WERI-Rb-1 (cell line): ENCODE results near the gene MYL5.

Source experiments
- DNase-seq: peaks from one replicate; pipeline ENCODE4 v3.0.0-alpha.2; 2020
- H3K27ac ChIP-seq: fragments of 250-450 bp; sonication (Bioruptor Pico); 2 replicates; pipeline ENCODE4 v1.5.1; 2020; ENCODE audit warnings: mild to moderate bottlenecking, moderate library complexity
- H3K27me3 ChIP-seq: fragments of 250-450 bp; sonication (Bioruptor Pico); 2 replicates; pipeline ENCODE4 v1.5.1; 2021; ENCODE audit warnings: mild to moderate bottlenecking, low read depth, moderate library complexity; ENCODE audit not compliant: insufficient read depth, severe bottlenecking
- H3K36me3 ChIP-seq: fragments of 250-450 bp; sonication (Bioruptor Pico); 2 replicates; pipeline ENCODE4 v1.5.1; 2020; ENCODE audit warnings: mild to moderate bottlenecking, moderate library complexity
- H3K4me3 ChIP-seq: 2 replicates; pipeline ENCODE4 v1.5.1; 2011; ENCODE audit warnings: low read depth, mild to moderate bottlenecking, control low read depth, low read length
- H3K9me3 ChIP-seq: fragments of 250-450 bp; sonication (Bioruptor Pico); 2 replicates; pipeline ENCODE4 v1.5.1; 2021; ENCODE audit warnings: mild to moderate bottlenecking, moderate library complexity; ENCODE audit not compliant: severe bottlenecking
- CTCF ChIP-seq: IDR thresholded peaks from 2 replicates; pipeline ENCODE4 v1.5.1; 2011; ENCODE audit warnings: low read depth, mild to moderate bottlenecking, control low read depth, inconsistent platforms, low read length

Gene MYL5

DNA sequence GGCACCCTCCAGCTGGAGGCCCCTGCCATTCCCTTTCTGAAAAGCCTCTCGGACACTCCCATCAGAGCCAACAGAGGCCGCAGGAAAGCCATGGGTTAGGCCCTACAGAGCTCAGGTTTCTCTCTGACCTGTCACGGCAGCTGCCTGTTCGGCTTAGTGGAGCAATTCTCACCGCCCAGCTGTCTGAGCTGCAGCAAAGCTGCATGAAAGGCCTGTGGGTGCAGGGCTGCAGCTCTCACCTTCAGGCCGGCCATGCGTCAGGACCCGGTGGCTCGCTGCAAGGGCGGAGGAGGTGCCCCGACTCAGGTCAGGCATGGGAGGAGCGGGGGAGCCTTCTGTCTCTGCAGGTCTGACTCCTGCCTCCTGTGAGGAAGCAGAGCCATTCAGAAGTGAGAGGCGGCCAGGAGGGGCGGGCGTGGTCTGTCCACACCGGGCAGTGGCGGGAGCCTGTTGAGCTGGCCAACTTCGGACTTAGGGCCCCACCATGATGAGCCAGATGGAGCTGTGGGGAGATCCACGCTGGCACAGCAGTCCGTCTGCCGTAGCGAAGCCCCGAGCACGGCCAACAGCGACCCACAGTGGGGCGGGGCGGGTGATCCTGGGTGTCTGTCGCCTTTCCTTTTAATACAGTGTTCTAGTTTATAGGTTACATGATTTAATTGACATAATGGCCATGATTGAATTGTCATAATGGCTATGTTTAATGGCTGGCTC is 25.6 kb upstream of the MYL5 start:
- DNase-seq = peak; percentile 96
- peak; percentile 66 for TF ChIP-seq CTCF
- H3K4me3 ChIP-seq = peak overlapping the region; percentile 39

DNA sequence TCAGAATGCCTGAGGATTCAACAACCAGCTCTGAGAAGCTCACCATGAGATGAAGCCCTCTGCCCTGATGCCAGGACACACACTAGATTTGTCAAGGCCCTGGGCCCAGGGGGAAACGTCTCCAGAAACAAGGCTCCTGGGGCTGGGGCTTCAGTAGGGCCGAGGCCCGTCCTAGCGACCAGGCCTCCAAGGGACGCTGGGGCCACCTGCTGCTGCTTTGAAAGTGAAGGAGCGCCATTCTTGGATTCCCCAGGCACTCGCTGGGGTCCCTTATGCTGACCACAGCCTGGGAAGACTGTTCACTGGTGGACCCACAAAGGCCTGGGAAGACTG is 25.1 kb upstream of the MYL5 start:
- peaks cover 24% of the 10 kb centered on the region for H3K36me3 ChIP-seq
- no peaks in the 10 kb centered on the region for H3K27me3 ChIP-seq
- peaks cover 2% of the 10 kb centered on the region for H3K9me3 ChIP-seq
- no peak for DNase-seq
- H3K27ac ChIP-seq = peak overlapping the region; percentile 92
- no peak overlapping the region for H3K4me3 ChIP-seq
- TF ChIP-seq CTCF = no peak

More for the DNA sequence above, 25.6 kb upstream of the MYL5 start:
- H3K36me3 ChIP-seq = peaks cover 24% of the 10 kb centered on the region
- H3K27ac ChIP-seq = peak overlapping the region; percentile 92
- peaks cover 2% of the 10 kb centered on the region for H3K9me3 ChIP-seq
- H3K27me3 ChIP-seq = no peaks in the 10 kb centered on the region

DNA sequence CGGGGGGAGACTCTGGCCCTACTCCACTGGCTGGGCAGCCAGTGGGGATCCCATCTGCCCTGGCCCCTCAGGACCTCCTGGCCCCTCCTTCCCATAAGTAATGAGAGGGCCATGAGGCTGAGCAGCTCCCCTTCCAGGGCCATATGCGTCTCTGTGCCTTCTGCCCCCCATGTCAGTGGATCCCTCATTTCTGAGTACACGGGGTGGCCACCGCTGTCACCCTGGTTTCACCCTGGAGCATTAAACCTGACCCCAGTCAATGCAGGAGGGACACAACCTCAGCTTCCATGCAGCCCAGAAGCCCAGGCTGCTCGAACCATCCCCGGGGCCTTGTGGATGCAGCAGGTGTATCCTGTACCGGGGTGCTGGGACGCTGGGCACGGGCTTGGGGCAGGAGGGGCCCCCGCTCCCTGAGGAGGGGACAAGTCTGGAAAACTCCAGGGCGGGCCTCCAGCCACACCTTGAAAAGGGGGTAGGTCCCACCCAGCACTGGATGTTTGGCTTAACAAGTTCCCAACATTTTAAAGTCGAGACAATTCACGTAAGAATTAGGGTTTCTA is 24.5 kb upstream of the MYL5 start:
- Histone ChIP-seq H3K27me3 (no peaks in the 10 kb centered on the region), H3K27ac (peak overlapping the region; percentile 92), H3K4me3 (no peak overlapping the region), H3K9me3 (no peaks in the 10 kb centered on the region), H3K36me3 (peaks cover 20% of the 10 kb centered on the region)
- DNase-seq = no peak
- no peak for TF ChIP-seq CTCF

- Histone ChIP-seq H3K9me3 (no peaks in the 10 kb centered on the region), H3K27me3 (no peaks in the 10 kb centered on the region), H3K27ac (peak overlapping the region; percentile 92; the same call in 1 of the 2 replicates), H3K4me3 (no peak overlapping the region), H3K36me3 (peaks cover 18% of the 10 kb centered on the region)
- TF ChIP-seq CTCF = no peak
- no peak for DNase-seq
Measured at GRCh38 chr4:650461-650860, 23.9 kb upstream of the MYL5 start.

DNA sequence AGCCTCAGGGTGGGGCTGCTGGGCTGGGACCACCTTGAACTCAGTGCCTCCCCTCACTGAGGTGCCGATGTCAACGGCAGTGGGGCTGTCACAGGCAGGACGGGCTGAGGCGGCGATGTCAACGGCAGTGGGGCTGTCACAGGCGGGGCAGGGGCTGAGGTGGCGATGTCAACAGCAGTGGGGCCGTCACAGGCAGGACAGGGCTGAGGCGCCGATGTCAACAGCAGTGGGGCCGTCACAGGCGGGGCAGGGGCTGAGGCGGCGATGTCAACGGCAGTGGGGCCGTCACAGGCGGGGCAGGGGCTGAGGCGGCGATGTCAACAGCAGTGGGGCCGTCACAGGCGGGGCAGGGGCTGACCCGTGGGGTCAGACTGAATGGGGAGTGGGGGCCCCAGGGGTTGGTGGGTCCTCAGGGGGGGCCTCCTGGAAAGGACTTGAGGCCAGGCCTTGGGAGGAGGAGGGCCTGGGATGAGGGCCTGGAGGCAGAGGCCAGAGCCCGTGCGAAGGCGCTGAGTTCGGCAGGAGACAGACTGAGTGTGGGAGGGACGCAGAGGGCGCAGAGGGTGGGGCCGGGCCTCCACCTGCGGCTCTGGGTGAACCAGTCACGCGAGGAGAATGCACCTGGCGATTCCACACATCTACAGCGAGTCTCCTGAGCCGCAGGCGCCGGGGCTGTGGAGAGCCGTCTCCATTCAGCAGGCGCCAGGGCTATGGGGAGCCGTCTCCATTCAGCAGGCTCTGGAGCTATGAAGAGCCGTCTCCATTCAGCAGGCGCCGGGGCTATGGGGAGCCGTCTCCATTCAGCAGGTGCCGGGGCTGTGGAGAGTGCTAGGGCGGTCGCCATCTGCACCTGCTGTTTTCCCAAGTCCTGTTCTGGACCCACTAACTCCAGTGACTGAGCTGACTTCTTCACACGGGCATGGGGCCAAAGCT is 23.1 kb upstream of the MYL5 start:
- no peak for TF ChIP-seq CTCF
- no peak overlapping the region for H3K27ac ChIP-seq
- H3K9me3 ChIP-seq = no peaks in the 10 kb centered on the region
- no peak overlapping the region for H3K4me3 ChIP-seq
- H3K27me3 ChIP-seq = no peaks in the 10 kb centered on the region
- no peak for DNase-seq
- peaks cover 23% of the 10 kb centered on the region for H3K36me3 ChIP-seq
